HG03439 (cell line): ENCODE measurements around the gene CYP2B6.
"Not testable (repeated sequence)": the region's sequence is repeated elsewhere in the genome, so short reads cannot be mapped to it uniquely, and the experiment has no call there.

Source experiments
- ATAC-seq: cut with Tn5 transposase; IDR thresholded peaks from one replicate; pipeline ENCODE4 v1.9.1; 2021; ENCODE audit warnings: mild to moderate bottlenecking, moderate library complexity; ENCODE audit not compliant: unreplicated experiment

The CYP2B6 gene

DNA sequence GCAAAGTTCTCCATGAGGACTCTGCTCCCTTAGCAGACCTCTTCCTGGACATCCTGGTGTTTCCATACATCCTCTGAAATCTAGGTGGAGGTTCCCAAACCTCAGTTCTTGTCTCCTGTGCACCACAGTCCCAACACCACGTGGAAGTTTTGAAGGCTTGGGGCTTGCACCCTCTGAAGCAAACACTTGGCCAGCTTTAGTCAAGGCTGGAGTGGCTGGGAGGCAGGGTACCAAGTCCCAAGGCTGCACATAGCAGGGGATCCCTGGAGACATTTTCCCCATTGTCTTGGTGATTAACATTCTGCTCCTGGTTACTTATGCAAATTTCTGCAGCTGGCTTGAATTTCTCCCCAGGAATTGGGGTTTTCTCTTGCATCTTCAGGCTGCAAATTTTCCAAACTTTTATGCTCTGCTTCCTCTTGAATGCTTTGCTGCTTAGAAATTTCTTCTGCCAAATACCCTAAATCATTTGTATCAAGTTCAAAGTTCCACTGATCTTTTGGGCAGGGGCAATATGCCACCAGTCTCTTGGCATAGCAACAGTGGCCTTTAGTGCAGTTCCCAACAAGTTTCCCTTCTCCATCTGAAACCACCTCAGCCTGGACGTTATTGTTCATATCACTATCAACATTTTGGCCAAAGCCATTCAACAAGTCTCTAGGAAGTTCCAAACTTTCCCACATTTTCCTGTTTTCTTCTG, 10.2 kb upstream of the CYP2B6 start:
- not testable (repeated sequence) for ATAC-seq

GRCh38 chr19:40981591-40981990, 9.5 kb upstream of the CYP2B6 start:
- no peak for ATAC-seq

DNA sequence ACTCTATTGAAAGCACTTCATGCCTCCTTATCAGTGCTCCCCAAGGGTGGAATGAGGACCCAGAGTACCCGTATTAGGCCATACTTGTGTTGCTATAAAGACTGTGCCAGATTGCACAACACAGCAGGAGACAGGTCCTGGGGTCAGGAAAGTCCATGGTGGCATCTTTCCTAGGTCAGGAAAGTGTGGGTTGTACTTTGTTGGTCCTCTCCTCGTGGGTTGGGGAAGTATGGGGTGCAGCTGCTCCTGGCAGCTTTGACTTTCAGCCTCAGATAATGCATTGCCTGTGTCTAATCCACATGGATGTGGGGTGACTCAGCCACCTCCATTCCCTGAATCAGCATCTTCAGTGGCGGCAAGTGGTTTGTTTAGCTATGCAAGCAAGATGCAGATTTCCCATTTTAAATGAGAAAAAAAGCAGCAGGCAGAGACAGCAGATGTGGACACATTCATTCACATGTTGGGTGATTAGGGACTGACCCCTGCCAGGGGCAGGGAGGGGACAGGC, 8.4 kb upstream of the CYP2B6 start:
- ATAC-seq = no peak

DNA sequence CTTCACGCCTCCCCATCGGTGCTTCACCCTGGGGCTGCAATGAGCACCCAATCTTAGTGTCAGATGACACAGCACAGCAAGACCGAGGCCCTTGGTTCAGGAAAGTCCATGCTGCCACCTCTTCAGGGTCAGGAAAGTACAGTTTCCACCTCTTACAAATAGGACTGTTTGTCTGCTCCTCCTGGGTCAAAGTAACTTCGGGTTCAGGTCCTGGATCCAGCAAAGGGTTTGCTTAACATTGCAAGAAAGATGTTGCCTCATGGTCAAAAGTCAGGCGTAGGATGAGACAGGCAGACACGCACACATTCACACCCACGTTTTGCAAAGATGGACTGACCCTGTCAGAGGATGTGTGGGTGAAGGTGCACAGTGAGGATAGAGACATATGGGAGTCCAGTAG, 1.6 kb upstream of the CYP2B6 start:
- no peak for ATAC-seq

DNA sequence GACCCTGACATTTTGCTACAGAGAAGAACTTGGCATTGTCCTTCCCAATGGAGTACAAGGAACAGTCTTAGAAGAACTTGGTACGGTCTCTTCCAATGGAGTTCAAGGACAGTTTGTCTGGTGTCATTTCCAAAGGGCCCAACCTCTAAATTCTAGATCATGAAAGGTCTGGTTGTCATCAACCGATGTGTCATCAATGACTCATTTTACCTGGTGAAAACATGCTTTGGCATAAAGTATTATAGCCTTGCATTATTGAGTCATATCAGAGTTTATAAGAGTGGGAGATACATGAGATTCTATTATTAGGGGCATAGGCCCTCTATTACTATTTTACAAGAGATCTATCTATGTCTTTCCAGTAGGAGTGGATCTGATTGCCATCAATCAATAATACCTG, 4.3 kb downstream of the CYP2B6 start:
- ATAC-seq = no peak

DNA sequence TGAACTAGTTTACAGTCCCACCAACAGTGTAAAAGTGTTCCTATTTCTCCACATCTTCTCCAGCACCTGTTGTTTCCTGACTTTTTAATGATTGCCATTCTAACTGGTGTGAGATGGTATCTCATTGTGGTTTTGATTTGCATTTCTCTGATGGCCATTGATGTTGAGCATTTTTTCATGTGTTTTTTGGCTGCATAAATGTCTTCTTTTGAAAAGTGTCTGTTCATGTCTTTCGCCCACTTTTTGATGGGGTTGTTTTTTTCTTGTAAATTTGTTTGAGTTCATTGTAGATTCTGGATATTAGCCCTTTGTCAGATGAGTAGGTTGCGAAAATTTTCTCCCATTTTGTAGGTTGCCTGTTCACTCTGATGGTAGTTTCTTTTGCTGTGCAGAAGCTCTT, 7.9 kb downstream of the CYP2B6 start:
- not testable (repeated sequence) for ATAC-seq

GRCh38 chr19:41000310-41000737, 9.2 kb downstream of the CYP2B6 start:
- no peak for ATAC-seq

GRCh38 chr19:41001243-41001971, 10.3 kb downstream of the CYP2B6 start:
- no peak for ATAC-seq

- not testable (repeated sequence) for ATAC-seq
These were observed 12.6 kb downstream of the CYP2B6 start for GRCh38 chr19:41003656-41004055.

DNA sequence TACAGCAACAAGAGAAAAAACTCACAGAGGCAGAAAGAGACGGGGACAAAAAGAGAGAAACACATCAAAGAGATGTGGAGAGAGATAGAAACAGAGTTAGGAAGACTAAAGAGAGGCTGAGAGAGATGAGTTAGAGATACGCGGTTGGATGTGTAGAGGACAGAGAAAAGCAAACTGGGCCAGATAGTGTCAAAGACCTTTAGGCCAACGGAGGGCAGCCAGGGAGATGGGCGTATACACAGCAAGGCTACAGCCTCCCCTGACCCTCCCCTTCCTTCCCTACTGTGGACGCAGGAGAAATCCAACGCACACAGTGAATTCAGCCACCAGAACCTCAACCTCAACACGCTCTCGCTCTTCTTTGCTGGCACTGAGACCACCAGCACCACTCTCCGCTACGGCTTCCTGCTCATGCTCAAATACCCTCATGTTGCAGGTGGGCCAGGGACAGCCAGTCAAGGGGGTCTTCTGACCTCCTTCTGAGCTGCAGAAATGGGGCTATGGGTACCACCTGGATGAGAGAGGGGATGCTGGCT, 18.7 kb downstream of the CYP2B6 start:
- ATAC-seq = no peak

DNA sequence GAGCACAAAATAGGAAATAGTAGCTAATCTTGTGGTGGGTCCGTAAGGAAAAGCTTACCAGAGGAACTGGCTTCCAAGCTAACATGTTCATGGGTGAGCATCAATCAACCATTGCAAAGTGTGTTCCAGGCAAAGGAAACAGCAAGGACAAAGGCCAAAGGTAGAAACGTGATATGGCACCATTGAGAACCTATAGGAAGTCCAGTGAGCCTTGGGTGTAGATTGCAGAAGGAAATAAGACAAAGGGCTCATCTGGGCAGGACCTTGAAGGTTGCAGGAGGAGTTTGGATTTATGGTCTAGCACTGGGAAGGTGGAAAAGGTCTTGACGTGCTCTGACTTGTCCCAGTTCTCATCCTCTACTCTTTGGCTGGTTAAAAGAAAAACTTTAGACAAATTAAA, 22.3 kb downstream of the CYP2B6 start:
- no peak for ATAC-seq

DNA sequence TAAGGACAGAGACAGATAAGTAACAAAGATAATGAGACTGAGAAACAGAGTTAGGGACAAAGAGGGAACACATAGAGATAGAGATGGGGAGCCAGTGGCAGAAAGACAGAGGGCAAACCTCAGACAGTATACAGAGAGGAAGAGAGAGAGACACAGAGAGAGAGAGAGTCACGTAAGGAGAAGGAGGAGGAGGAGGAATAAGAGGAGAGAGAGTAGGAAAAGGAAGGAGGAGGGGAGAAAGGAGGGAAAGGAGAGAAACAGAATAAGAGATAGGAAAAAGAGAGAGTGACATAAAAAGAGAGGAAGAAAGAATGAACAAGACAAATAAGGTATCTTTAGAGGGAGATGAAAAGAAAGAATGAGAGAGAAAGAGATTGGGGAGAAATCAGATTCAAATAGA, 23.6 kb downstream of the CYP2B6 start:
- no peak for ATAC-seq

GRCh38 chr19:41016488-41017071, 25.5 kb downstream of the CYP2B6 start:
- ATAC-seq = no peak

- no peak for ATAC-seq
These were observed 27.7 kb downstream of the CYP2B6 start for GRCh38 chr19:41018736-41019290.

DNA sequence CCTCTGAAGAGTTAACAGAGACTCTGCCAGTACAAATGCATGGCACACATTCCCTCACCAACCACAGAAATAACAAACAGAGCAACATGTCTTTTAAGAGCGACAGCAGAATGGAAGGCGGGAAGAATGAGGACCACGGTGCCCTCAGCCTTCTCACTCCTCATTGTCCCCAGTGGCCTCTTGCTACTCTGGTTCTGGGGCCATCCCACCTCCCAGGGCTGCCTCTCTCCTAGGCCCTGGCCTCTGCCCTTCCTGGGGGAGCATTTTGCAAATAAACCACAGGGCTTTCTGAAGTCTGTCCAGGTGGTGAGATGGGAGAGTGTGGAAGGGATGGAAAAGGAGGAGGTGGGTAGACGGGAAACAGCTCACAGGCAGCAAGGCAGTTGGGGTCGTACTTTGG, 28.3 kb downstream of the CYP2B6 start:
- no peak for ATAC-seq

- no peak for ATAC-seq
These were observed 32.1 kb downstream of the CYP2B6 start for GRCh38 chr19:41023193-41023592.

GRCh38 chr19:41025411-41025810, 34.3 kb downstream of the CYP2B6 start:
- no peak for ATAC-seq

DNA sequence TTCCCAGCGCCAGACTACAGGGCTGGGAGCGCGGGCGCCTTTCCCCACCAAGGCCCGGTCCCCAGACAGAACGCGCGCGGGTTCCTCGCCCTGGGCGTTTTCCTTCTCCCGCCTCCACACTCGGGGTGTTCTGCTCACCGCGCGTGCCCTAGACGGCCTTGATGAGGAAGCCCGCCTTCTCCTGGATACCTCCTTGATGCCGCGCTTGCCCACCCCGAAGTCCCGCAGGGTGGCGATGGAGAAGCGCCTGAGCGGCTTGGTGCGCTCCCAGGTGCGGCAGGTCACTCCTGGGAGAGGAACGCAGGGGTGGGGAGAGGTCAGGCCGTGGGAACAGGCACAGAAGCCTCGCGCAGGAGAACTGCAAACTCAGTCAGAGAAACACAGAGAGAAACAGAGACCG, 34.8 kb downstream of the CYP2B6 start:
- ATAC-seq = no peak

DNA sequence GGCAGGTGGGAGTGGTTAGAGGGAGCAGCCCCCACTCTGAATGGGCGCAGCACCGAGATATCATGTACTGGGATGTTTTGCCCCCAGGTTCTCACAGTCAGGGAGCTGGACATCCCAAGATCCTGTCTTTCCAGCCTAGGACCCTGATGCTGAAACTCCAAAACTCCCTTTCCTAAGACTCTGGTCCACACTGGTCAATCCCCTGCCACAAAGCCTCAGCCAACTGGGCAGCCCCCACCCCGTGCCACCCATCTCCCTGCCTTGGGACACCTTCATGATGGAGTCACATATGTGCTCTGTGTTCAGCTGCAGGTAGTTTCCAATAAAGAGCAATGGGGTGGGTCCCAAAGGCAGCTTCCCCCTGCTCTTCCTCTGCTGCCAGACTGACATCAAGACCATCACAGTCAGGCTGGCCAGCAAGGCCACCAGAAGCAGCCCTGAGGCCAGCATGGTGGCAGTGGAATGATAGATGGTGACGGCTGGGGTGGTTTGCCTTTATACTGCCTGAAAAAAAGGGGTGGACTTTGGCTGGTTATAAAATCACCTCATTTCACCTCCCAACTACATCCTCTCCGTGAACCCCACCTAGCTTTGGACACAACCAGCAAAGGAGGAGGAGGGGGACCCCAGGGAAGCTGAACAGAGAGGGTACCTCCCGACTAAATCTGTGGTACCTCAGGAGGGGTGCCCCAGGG, 36.3 kb downstream of the CYP2B6 start:
- ATAC-seq = no peak

- no peak for ATAC-seq
These were observed 38.7 kb downstream of the CYP2B6 start for GRCh38 chr19:41029524-41030432.
